Measurements from ENCODE around the gene RASGEF1B. TPM values are rescaled to one million over a fixed set of nuclear protein-coding genes. Genes with fewer than 3 reads are reported as not detected.
A peak's percentile ranks its signal among the peaks of the same experiment; 100 is the strongest.

RASGEF1B gene
- 10 to 100 TPM; 15.4 to 45.4 (median 28.0) TPM for total RNA-seq

GRCh38 chr4:81471588-81472280, at the start of gene RASGEF1B:
RASGEF1B (minus strand) TSS chr4:81471907; CDS start chr4:81459508, 12,399 bp downstream.
- H3K9me3 ChIP-seq = no peaks in the 10 kb centered on the region
- H3K36me3 ChIP-seq = no peaks in the 10 kb centered on the region
- H3K27ac ChIP-seq = peak within 1 kb of the TSS; percentile 95 to 99 (median 97)
- peaks cover 0 to 31% (median 8%) of the 10 kb centered on the region in 4 donors for H3K4me1 ChIP-seq
- peak within 1 kb of the TSS; percentile 87 to 99 (median 96) for H3K4me3 ChIP-seq
- TF ChIP-seq CTCF (IDR thresholded peaks at IDR 0.05) (no peak), POLR2A (IDR thresholded peaks at IDR 0.05) (peak; percentile 64 to 83)
- H3K27me3 ChIP-seq = no peaks in the 10 kb centered on the region
- peak; percentile 92 to 97 (median 96) for DNase-seq

DNA sequence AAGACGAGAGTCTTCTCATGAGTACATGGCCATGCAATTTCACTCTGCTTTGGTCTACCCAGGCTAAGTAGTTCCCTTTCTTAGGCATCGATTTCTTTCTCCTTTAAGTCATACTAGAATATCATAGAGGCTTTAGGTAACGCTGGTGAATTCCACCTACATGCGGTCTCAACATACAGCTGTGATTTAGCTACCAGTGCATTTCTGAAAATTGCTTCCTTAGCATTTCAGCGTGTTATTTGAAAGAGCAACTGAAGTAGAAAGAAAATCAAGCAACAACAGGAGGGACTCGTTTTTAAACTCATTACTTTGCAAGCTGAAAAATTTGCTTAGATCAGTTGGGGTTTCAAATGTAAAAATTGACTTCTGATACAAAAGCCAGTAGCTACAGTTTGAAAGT, 48.1 kb upstream of the RASGEF1B start:
- no peaks in the 10 kb centered on the region for H3K27me3 ChIP-seq
- H3K9me3 ChIP-seq = no peaks in the 10 kb centered on the region
- H3K4me3 ChIP-seq = no peak overlapping the region
- TF ChIP-seq CTCF (IDR thresholded peaks at IDR 0.05) (no peak), POLR2A (IDR thresholded peaks at IDR 0.05) (no peak)
- H3K27ac ChIP-seq = no peak overlapping the region
- no peaks in the 10 kb centered on the region for H3K36me3 ChIP-seq
- H3K4me1 ChIP-seq = peaks cover 0 to 14% (median 0%) of the 10 kb centered on the region in 4 donors
- no peak for DNase-seq

DNA sequence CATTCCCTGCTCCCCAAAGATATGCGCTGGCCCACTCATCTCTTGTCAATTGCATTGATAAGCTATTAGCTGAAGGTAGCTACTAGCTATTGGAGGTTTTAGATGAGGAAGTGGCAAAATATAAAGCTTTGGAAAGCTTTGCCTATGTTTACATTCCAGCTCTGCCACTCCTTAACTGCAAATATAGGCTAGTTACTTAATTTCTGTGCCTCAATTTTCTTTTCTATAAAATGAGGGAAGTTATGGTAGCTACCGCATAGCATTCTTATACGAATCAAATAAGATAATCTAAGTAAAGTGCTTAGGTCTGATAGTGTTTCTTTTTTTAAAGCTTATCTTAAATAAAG, 47.7 kb upstream of the RASGEF1B start:
- no peaks in the 10 kb centered on the region for H3K36me3 ChIP-seq
- H3K4me1 ChIP-seq = peaks cover 0 to 14% (median 0%) of the 10 kb centered on the region in 4 donors
- no peaks in the 10 kb centered on the region for H3K9me3 ChIP-seq
- H3K4me3 ChIP-seq = no peak overlapping the region
- no peaks in the 10 kb centered on the region for H3K27me3 ChIP-seq
- no peak for DNase-seq
- TF ChIP-seq POLR2A (IDR thresholded peaks at IDR 0.05) = no peak
- TF ChIP-seq CTCF (IDR thresholded peaks at IDR 0.05) = no peak
- no peak overlapping the region for H3K27ac ChIP-seq

DNA sequence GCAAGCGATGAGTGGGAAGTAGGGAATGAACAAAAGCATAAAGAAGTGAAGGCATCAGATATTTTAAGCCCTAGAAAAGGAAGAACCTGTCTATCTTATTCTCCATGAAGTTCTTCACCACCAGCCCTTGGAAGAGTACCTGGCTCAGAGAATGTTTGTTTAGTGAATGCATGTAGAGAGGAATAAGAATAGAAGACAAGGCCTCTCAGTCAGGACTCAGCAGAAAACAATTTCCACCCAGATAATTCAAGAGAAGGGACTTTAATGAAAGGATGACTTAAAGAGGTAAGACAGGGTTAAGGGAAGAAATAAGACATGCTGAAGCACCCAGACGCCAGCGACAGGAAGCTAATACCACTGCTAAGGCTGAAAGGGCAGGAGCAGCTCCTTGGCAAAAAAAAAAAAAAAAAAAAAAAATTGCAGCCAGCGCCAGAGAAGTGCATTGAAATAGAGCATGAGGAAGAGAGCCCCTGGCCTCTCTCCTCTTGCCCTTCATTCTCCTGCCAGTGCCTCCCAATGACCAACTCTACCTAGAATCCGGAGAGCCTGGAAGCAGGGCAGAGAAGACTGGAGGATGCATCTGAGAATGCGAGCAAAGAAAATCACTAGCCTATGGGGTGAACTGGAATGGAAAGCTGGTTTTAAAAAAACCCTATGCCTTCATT, 47.2 kb upstream of the RASGEF1B start:
- H3K36me3 ChIP-seq = no peaks in the 10 kb centered on the region
- H3K4me3 ChIP-seq = no peak overlapping the region
- TF ChIP-seq CTCF (IDR thresholded peaks at IDR 0.05) = no peak
- peaks cover 0 to 14% (median 0%) of the 10 kb centered on the region in 4 donors for H3K4me1 ChIP-seq
- no peaks in the 10 kb centered on the region for H3K9me3 ChIP-seq
- no peak overlapping the region for H3K27ac ChIP-seq
- DNase-seq = no peak
- no peaks in the 10 kb centered on the region for H3K27me3 ChIP-seq

DNA sequence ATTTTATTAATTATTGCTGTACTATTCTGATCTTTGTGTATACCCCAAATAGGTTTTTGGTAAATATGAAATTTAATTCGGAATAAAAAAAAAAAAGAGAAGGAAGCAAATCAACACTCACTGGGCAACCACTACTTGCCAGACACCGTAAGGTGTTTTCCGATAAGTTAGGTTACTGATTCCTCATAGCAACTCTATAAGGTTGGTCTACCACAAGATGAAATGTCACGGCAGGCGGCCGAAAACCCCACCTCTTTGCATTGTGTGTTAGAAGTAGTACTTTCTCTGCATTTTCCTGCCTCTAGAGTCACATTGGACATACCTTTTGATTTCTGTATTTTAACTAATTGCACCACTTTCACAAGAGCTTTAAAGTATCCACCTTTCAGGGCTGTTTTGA, 44.5 kb upstream of the RASGEF1B start:
- Histone ChIP-seq H3K27me3 (no peaks in the 10 kb centered on the region), H3K4me3 (no peak overlapping the region), H3K9me3 (no peaks in the 10 kb centered on the region), H3K36me3 (no peaks in the 10 kb centered on the region), H3K27ac (no peak overlapping the region), H3K4me1 (peaks cover 0 to 14% (median 0%) of the 10 kb centered on the region in 4 donors)
- DNase-seq = no peak
- no peak for TF ChIP-seq CTCF (IDR thresholded peaks at IDR 0.05)
- no peak for TF ChIP-seq POLR2A (IDR thresholded peaks at IDR 0.05)
